Erythroblast (primary cell): ENCODE data around the gene CHCHD2.

ENCODE experiments used
- DNase-seq, 2 experiments: peaks; one replicate each; lab custom pipeline; 2025; lab: John Stamatoyannopoulos, UW
- GATA1 ChIP-seq: IDR thresholded peaks from 2 replicates; pipeline ENCODE4 v1.6.1; 2011; ENCODE audit warnings: low read depth, mild to moderate bottlenecking, control low read depth, low read length, moderate library complexity
- POLR2A ChIP-seq: IDR thresholded peaks from 2 replicates; pipeline ENCODE4 v1.6.1; 2011; ENCODE audit warnings: mild to moderate bottlenecking, low read length

CHCHD2 gene

GRCh38 chr7:56063882-56064625 lies 42.2 kb downstream of the CHCHD2 start, which contains the start of gene SUMF2:
TSS of gene SUMF2 (plus strand) at chr7:56064286. CDS start at chr7:56064312, 26 bp downstream.
- peak; percentile 90 to 94 for DNase-seq
- no peak for TF ChIP-seq GATA1
- TF ChIP-seq POLR2A = peak; percentile 93

GRCh38 chr7:56063500-56063881 lies 42.8 kb downstream of the CHCHD2 start:
- no peak for DNase-seq
- TF ChIP-seq POLR2A (no peak), GATA1 (no peak)

- DNase-seq = peak in 1 of 2 experiments; percentile 23
- TF ChIP-seq GATA1 (no peak), POLR2A (no peak)
These were observed 43.9 kb downstream of the CHCHD2 start for GRCh38 chr7:56062382-56062781.

- TF ChIP-seq GATA1 (no peak), POLR2A (no peak)
- no peak for DNase-seq
These were observed 52.3 kb downstream of the CHCHD2 start for GRCh38 chr7:56053993-56054392.

- DNase-seq = no peak
- no peak for TF ChIP-seq GATA1
These were observed 52.9 kb downstream of the CHCHD2 start for GRCh38 chr7:56053379-56053778.
